AG08395 (cell line): Measurements from ENCODE around the gene TRPM6.
"Not testable (repeated sequence)": the region's sequence is repeated elsewhere in the genome, so short reads cannot be mapped to it uniquely, and the experiment has no call there.

ENCODE experiments used
- DNase-seq: peaks from one replicate; pipeline ENCODE4 v3.0.0; 2012; ENCODE audit warnings: mixed read lengths, low spot score

TRPM6 gene

GRCh38 chr9:74856989-74857388, 30.7 kb downstream of the TRPM6 start:
- no peak for DNase-seq

- DNase-seq, result no peak
Measured at GRCh38 chr9:74855072-74855471, 32.6 kb downstream of the TRPM6 start.

GRCh38 chr9:74853024-74853423, 34.7 kb downstream of the TRPM6 start:
- DNase-seq, result not testable (repeated sequence)

- DNase-seq, result no peak
Measured at GRCh38 chr9:74848153-74848525, 39.6 kb downstream of the TRPM6 start.

- DNase-seq, result no peak
Measured at GRCh38 chr9:74847478-74848152, 40.1 kb downstream of the TRPM6 start.

GRCh38 chr9:74846766-74847165, 41.0 kb downstream of the TRPM6 start:
- peak; percentile 5 for DNase-seq

- DNase-seq, result peak; percentile 8
Measured at GRCh38 chr9:74838351-74838750, 49.4 kb downstream of the TRPM6 start.

- no peak for DNase-seq
Measured at GRCh38 chr9:74824654-74825053, 63.1 kb downstream of the TRPM6 start.

GRCh38 chr9:74821636-74822035, 66.1 kb downstream of the TRPM6 start:
- DNase-seq, result no peak

GRCh38 chr9:74817816-74818215, 69.9 kb downstream of the TRPM6 start:
- no peak for DNase-seq

- no peak for DNase-seq
Measured at GRCh38 chr9:74817281-74817810, 70.4 kb downstream of the TRPM6 start.

- no peak for DNase-seq
Measured at GRCh38 chr9:74810200-74810599, 77.5 kb downstream of the TRPM6 start.

GRCh38 chr9:74804018-74804385, 83.7 kb downstream of the TRPM6 start:
- DNase-seq, result no peak

GRCh38 chr9:74803376-74804017, 84.2 kb downstream of the TRPM6 start:
- DNase-seq, result no peak

GRCh38 chr9:74800226-74800625, 87.5 kb downstream of the TRPM6 start:
- no peak for DNase-seq

GRCh38 chr9:74795803-74796202, 91.9 kb downstream of the TRPM6 start:
- no peak for DNase-seq

GRCh38 chr9:74795081-74795480, 92.6 kb downstream of the TRPM6 start:
- no peak for DNase-seq

GRCh38 chr9:74784506-74784905, 103.2 kb downstream of the TRPM6 start:
- DNase-seq, result peak; percentile 64

- peak; percentile 86 for DNase-seq
Measured at GRCh38 chr9:74783408-74783807, 104.3 kb downstream of the TRPM6 start.

GRCh38 chr9:74777136-74777879, 110.4 kb downstream of the TRPM6 start:
- DNase-seq, result peak; percentile 57

- DNase-seq, result no peak
Measured at GRCh38 chr9:74775396-74775795, 112.3 kb downstream of the TRPM6 start.

- DNase-seq, result peak; percentile 70
Measured at GRCh38 chr9:74773886-74774479, 113.7 kb downstream of the TRPM6 start.

GRCh38 chr9:74772121-74772520, 115.6 kb downstream of the TRPM6 start:
- no peak for DNase-seq
